NCI-H82 treated with DMSO at 0.1 percent for 48 hours (cell line): Measurements from ENCODE around the gene ZMIZ1.

Experiments used
- DNase-seq: peaks from one replicate; lab custom pipeline; 2025; ENCODE audit not compliant: unreplicated experiment; lab: John Stamatoyannopoulos, UW

ZMIZ1 gene

DNA sequence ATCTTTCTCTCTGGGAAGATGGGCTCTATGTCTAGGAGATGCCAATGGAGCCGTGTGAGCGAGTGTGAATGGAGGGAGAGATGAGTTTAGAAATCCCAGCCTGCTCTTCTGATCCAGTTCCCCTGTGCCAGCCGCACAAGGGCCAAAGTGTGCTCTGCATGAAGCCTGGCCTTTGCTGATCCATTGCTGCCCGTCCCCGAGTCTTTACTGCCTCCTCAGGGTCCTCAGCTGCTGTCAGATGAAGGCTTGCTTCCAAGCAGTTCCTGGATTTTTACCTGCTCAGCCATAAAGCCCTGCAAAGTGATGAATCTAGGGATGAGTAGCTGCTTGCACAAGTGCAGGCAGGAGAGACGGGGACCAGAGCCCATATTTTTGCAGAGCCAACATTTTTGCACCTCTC lies 115.9 kb downstream of the ZMIZ1 start:
- no peak for DNase-seq

DNA sequence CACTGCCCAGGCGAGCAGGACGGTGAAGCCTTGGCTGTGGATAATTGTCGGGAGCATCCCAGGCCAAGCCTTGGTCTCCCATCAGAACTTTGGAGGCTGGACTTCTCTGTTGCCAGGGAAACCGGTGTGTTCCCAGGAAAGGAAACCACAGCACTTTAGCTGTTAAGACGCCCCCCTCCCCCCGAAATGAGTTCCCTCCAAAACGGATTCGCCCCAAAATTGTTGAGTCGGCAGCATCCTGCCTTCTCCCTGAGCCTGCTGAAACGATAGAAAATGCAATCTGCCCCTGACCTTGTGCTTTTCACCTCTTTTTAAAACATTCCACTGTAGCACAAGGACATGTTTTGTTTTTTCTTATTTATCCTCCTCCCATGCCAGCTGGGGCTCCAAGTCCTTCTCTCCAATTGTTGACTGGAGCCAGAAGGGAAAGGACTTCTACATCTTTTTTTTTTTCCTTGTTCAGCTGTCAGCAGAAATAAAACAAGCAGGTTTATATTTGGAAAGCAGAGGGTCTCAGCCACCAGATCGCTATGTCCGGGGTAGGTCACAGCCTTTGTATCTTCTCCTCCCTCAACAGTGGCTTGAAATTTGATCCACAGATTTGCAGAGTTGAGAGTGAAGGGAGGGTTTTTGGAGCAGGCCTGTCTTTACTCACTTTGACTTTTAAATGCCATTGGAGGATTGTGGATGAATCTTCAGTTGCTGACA lies 116.5 kb downstream of the ZMIZ1 start:
- no peak for DNase-seq

- no peak for DNase-seq
Observed at GRCh38 chr10:79185796-79186374, 117.1 kb downstream of the ZMIZ1 start.

- no peak for DNase-seq
Observed at GRCh38 chr10:79186486-79187120, 117.8 kb downstream of the ZMIZ1 start.

- DNase-seq, result no peak
Observed at GRCh38 chr10:79187121-79187940, 118.6 kb downstream of the ZMIZ1 start.

GRCh38 chr10:79188154-79188965 lies 119.6 kb downstream of the ZMIZ1 start:
- no peak for DNase-seq

DNA sequence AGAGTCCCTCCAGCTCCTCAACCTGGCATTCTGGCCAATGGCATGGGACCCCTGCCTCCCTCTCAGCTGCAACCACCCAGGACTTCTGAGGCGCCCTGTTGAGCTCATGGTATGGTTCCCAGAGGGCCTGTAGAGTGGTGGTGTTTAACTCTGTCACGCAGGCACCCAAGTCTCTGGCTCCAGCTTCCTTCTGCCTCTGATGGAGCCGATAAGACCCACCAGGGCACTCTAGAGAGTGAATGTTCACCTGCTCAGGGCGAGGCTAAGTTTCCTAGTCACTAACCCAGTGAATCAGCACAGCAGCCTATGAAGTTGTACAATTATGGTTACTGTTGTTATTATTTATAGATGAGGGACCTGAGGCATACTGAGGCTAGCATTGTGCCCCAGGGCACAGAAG lies 120.4 kb downstream of the ZMIZ1 start:
- DNase-seq, result no peak

GRCh38 chr10:79189853-79190435 lies 121.2 kb downstream of the ZMIZ1 start:
- no peak for DNase-seq

DNA sequence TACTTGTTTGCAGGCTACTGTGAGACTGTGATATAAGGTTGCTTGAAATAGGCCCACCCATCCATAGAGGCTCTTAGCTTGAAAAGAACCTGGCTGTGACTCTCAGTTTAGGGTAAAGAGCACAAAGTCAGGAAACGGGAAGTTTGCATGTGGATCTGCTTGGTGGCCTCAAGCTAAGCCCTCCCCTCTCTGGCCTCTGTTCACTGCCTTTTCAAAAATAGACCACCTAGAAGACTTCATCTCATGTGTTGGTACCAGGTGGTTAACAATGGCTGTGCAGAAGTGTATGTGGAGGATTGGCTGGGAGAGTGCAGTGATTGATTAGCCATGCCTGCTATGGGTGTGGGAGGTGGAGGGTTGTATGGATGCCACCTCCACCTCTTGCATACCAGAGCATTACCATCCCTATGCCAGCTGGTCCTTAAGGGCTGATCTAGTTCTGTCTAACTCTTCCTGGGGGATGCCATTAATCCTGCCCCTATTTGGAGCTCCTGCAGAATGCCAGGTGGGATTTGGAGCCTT lies 122.0 kb downstream of the ZMIZ1 start:
- no peak for DNase-seq

- no peak for DNase-seq
Observed at GRCh38 chr10:79191951-79192676, 123.3 kb downstream of the ZMIZ1 start.

- no peak for DNase-seq
Observed at GRCh38 chr10:79192677-79193003, 123.9 kb downstream of the ZMIZ1 start.

DNA sequence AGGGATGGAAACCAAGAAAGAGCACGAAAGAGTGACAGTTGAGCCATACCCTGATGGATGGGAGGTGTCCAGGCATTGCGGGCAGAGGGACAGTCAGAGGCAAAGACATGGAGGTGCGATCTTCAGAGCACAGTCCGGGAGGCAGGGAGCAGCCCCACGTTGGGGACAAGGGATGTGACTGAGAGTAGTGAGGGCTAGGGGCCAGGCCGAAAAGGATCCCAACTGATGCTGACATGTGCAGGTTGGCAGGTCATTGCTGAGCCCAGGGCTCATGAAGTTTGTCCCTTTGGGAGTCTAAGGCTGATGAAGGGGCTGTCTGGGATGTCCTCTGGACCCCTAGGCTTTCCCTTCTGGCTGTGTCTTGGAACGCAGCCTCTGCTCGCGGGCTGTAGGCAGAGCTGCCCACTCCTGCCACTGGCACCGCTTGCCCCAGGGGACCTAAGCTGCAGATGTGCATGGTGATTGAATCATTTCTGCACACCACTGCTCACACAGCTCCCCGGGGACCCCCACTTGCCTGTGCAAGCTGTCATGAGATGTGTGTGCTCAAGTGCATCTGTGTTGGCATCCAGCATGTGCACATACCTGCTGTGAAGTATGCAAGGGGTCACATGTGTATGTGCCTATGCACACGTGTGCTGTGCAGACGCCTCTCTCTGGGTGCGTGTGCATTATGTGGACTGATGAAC lies 125.1 kb downstream of the ZMIZ1 start:
- no peak for DNase-seq

- DNase-seq, result peak; percentile 46
Observed at GRCh38 chr10:79195091-79195923, 126.5 kb downstream of the ZMIZ1 start.

DNA sequence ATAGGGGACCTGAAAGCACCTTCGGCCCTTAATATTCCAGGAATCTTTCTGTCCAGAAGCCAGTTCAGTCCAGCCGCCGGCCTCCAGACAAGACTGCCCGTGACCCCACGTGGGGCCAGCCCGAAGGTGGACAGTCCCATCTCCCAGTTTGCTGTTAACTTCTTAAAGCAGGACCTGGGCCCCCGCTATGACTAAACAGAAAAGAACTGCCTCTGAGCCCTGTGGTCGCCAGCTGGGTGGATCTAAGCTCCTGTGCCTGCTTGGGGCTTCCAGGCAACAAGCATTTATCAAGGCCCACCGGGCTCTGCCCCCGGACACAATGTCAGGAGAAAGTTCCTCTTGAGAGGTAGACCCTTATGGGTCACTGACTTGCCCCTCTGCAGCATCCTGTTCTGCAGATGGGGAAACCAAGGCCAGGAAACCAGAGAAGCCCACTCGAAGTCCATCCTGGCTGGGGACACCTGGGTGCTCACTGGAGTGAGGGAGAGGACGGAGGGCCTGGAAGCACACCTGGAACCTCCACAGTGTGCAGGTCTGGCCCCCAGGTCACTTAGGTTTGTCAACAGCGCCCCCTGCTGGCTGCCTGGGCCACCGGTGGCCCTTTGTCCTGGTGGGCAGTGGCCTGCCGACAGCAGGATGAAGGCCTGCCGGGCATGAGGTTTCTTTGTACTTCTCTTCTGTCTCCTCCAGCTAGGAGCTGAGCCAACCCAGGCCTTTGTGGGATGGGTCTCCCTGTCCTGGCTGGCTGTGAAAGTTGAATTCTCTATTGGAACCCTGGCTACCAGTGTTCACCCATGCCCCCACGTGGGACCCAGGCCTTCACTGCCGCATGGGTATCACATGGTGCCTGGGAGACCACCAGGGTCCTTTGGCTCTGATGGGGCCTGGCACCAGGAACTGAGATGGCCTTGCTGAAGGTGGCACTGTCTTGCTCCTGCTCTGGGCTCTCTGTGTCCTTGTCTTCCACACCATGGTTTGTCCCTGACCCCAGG lies 128.0 kb downstream of the ZMIZ1 start:
- no peak for DNase-seq

DNA sequence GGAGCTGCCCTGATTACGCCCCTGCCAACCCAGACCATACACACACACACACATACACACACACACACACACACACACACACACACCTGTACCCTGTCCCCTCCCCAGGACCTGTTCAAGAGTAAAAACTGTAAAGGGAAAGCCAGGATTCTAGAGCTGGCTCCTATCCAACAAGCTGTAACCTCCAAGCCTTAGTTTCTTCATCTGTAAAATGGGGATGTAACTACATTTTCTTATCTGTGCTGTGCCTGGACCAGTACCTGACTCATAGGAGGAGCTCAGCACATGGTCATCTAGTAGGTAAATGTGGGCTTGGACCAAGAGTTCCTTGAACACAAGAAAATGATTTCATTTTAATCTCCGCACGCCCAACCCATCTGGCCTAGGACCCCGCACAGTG lies 128.8 kb downstream of the ZMIZ1 start:
- DNase-seq, result no peak

DNA sequence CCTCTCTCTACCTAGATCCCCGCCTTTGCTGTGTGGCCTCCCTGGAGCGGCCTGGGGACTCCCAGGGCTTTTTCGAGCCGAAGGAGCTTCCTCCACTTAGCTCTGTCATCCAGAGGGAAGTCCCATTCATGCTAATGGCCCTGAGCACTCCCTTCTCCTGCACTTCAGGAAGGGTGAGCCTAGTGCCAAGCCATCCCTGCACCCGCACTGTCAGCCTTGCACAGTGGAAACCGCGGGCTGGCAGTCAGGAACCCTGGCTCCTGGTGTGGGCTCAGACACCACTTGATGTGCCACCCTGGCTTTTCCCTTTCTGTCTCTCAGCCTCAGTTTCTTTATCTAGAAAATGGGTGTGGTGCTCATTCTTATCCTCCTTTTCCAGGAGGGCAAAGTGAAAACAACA lies 131.6 kb downstream of the ZMIZ1 start:
- DNase-seq, result no peak

GRCh38 chr10:79201706-79202105 lies 132.9 kb downstream of the ZMIZ1 start:
- no peak for DNase-seq
